NCI-H774 (cell line): ENCODE measurements around the gene TALDO1.
"Not testable (repeated sequence)": the region's sequence is repeated elsewhere in the genome, so short reads cannot be mapped to it uniquely, and the experiment has no call there.

Experiments used
- DNase-seq: peaks from one replicate; lab custom pipeline; 2025; lab: John Stamatoyannopoulos, UW

TALDO1 gene

GRCh38 chr11:737366-737765 is 9.9 kb upstream of the TALDO1 start:
- no peak for DNase-seq

GRCh38 chr11:737899-738298 is 9.4 kb upstream of the TALDO1 start:
- not testable (repeated sequence) for DNase-seq

DNA sequence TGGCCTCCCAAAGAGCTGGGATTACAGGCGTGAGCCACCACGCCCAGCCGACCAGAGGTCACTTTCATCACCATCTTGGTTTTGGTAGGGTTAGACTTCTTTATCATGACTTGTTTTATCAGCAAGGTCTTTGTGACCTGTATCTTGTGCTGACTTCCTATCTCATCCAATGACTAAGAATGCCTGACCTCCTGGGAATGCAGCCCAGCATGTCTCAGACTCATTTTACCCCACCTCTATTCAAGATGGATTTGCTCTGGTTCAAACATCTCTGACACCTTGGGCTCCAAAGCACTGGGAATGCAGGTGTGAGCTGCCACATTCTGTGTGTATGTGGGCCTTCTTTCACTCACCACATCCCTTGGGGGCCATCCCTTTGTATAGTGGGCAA is 5.1 kb upstream of the TALDO1 start:
- DNase-seq, result no peak

- DNase-seq, result no peak
Observed at GRCh38 chr11:742571-743201, 4.6 kb upstream of the TALDO1 start.

DNA sequence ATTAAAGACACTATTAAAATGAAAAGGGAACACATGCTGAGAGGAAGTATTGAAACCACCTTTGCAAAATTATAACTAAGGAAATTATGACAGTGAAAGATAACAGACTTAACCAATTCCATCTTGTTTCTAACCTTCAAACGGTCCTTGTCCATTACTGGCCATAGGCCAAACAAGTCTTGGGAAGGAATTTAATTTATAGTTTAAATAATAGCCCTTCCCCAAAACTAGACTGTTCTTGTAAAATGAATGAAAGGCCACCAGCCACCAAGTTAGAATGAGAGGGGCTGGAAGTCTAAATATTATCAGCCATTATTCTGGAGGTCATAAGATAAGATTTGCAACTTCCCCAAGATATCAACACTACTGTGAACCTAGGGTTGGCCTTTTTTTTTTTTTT is 1.8 kb upstream of the TALDO1 start:
- no peak for DNase-seq

DNA sequence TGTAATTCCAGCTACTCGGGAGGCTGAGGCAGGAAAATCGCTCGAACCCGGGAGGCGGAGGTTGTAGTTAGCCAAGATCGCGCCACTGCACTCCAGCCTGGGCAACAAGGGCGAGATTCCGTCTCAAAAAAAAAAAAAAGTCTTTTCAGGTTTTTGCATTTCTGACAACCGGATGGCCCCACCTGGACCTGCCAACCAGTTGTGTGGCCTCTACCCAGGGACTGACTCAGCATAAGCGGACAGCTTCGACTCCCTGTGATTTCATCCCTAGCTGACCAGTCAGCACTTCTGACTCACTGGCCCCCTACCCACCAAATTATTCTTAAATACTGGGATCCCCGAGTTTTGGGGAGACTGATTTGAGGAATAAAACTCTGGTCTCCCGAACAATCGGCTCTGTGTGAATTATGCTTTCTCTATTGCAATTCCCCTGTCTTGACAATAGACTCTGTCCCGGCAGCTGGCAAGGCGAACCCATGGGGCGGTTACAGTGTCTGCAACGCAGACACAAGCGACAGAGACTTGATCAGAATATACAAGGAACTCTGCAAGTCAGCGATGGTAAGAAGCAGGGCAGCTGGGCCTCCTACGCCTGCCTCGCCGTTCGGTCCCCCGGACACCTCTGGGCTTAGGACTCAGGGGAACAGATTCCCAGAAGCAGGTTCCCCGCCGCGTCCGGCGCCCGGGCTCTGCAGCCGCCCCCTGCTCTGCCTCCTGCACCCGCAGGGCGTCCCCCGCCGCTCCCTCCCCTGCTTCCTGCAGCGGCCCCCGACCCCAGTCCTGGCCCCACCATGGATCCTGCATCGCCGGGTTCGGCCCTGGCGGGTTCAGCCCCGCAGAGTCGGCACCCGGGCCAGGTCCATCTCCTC is 741 bp upstream of the TALDO1 start:
- no peak for DNase-seq

GRCh38 chr11:748007-748359 is 719 bp downstream of the TALDO1 start:
- no peak for DNase-seq

DNA sequence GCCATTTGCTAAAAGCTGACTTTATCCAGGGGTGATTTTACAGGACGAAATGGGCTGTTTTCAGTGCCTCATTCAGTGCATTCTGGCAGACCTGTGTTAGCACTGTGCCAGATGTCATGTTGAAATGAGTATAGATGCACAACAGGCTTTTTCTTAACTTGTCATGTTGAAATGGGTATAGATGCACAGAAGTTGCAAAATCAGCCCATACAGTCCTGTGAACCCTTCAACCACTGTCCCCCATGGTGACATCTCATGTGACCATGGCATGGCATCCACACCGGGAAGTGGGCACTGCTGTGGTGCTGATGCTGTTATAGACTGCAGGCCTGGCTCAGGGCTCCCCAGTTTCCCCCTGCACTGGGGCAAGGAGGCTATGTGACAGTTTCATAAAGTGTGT is 2.5 kb downstream of the TALDO1 start:
- DNase-seq, result no peak

DNA sequence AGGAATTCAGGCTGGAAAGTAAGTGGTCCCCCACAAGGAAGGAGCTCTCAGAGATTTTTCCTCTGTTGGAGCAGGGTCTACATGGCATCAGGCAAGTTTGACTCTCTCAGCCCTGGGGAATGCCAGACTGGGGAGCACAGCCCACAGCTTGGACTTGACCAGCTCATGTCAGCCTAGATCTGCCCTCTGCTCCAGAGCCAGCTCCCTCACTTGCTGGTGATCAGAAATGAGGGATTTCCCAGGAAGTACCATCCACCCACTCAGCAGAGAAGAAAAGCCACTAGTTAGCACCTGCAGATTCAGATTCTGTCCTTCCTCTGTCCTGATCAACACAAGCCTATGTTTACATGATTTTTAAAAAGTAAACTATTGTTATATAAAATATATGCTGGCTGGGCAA is 13.0 kb downstream of the TALDO1 start:
- no peak for DNase-seq

DNA sequence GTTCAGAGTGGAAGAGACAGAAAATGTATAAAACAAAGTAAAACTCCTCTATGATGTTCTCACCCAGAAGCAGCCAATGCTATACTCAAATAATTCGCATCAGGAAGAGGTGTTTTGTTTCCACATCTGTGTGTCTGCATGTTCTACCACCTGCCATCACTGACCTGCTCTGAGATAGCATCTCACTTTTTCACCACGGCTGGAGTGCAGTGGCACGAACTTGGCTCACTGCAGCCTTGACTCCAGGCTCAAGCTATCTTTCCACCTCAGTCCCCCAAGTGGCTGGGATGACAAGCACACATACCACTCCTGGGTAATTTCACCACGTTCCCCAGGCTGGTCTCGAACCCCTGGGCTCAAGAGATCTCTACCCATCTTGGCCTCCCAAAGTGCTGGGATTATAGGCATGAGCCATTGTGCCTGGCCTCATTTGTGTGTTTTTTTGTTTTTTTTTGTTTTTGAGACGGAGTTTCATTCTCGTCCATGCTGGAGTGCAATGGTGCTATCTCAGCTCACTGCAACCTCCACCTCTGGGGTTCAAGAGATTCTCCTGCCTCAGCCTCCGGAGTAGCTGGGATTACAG is 14.4 kb downstream of the TALDO1 start:
- DNase-seq, result no peak

- no peak for DNase-seq
Observed at GRCh38 chr11:762421-763072, 15.3 kb downstream of the TALDO1 start.

GRCh38 chr11:763073-763463 is 15.8 kb downstream of the TALDO1 start:
- DNase-seq, result peak; percentile 19

DNA sequence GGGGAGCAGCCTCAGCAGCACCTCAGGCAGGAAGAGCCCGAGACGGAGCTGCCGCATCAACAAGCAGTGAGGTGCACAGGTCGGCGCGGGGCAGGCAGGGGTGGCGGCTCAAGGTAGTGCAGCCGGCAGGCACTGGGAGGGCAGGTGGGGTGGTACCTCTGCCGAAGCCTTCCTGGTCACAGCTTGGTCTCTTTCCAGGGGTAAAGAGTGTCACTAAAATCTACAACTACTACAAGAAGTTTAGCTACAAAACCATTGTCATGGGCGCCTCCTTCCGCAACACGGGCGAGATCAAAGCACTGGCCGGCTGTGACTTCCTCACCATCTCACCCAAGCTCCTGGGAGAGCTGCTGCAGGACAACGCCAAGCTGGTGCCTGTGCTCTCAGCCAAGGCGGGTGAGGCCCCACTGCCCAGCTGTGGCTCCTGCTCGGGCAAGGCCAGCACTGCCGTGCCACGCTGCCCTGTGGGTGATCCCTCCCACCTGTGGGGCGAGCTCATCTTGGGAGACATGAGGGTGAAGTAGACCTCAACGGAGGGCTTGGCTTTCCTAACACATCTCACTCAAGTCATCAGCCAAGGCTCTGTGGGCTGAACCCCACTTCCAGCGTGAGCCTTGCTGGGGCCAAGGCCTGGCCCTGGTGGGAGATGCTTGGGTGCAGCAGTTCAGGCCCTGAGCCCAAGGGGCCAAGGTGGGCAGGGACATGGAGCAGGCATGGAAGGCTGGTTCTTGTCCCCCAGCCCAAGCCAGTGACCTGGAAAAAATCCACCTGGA is 16.5 kb downstream of the TALDO1 start:
- DNase-seq, result no peak

DNA sequence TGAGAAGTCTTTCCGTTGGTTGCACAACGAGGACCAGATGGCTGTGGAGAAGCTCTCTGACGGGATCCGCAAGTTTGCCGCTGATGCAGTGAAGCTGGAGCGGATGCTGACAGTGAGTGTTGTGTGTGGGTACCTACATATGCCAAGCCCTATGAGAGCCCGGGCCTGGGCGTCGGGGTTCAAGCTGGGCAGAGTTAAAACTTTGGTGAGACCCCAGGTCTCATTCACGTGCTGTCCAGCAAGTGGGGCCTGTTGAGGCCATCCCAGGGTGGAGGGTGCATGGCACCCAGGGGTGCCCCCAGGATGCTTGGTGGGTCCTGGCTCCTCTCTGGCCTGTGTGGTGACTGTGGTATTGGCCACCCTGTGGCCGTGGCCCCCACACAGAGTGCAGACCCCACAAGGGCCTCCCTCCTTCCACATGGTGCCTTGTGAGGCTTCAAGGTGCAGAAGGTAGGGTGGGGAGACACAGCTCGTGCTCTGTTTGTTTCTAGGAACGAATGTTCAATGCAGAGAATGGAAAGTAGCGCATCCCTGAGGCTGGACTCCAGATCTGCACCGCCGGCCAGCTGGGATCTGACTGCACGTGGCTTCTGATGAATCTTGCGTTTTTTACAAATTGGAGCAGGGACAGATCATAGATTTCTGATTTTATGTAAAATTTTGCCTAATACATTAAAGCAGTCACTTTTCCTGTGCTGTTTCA is 17.2 kb downstream of the TALDO1 start:
- no peak for DNase-seq

DNA sequence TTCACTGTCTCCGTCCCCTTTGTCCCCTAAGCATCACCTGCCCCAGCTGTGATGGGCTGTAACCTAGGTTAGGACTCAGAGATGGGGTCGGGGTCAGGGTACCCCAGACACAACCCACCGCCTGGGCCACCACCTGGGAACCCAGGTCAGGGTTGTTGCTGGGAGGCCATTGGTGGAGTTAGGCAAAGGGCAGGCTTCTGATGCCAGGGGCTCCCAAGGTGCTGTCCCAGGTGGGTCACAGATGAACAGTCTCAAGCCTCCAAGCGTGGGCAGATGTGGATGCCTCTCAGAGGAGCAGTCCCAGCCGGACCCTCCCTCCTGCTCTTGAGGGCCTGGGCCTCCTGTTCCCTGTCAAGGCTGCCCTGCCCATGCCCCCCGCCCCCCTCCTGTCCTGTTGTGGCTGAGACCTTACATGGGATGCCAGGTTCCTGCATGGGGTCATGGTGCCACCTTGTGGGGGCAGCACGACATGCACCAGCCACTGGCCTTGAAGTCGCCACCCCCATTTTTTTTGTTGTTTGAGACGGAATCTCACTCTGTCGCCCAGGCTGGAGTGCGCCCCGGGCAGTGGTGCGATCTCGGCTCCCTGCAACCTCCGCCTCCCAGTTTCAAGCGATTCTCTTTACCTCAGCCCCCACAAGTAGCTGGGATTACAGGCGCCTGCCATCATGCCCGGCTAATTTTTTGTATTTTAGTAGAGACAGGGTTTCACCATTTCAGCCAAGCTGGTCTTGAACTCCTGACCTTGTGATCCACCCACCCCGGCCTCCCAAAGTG is 17.9 kb downstream of the TALDO1 start:
- no peak for DNase-seq

GRCh38 chr11:765802-766091 is 18.5 kb downstream of the TALDO1 start:
- DNase-seq, result no peak

- no peak for DNase-seq
Observed at GRCh38 chr11:766106-766935, 19.1 kb downstream of the TALDO1 start.

- DNase-seq, result no peak
Observed at GRCh38 chr11:766936-767210, 19.6 kb downstream of the TALDO1 start.

- DNase-seq, result no peak
Observed at GRCh38 chr11:767238-767637, 20.0 kb downstream of the TALDO1 start.
